HG02981 (cell line): Measurements from ENCODE around the gene ANO6.

ENCODE experiments used
- ATAC-seq: cut with Tn5 transposase; IDR thresholded peaks from one replicate; pipeline ENCODE4 v1.9.1; 2021; ENCODE audit warnings: mild to moderate bottlenecking, moderate library complexity; ENCODE audit not compliant: unreplicated experiment

ANO6 gene

DNA sequence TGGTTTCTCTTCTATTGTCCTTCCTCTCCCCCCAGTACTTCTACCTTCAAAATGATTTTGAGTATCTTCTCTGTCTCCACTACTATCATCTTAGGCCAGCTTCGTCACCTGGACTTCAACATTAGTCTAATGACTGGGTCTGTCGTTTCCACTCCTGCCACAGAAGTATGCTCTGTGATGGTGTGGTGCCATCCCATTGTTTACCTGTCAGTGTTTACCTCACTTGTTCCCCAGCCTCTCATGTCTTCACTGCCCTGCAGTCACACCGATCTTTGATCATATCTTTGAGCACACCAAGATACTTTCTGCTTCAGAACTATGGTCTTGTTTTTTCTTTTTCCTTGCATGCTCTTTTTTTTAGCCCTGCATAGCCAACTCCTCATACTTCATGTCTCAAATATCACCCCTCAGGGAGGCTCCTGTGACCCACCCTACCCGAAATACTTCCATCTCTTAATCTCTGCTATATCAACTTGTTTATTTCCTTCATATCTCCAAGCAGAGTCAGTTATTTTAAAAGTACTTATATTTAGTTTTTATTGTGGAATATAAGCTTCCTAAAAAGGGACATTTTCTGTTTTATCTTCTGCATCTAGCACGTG, 60.4 kb downstream of the ANO6 start:
- no peak for ATAC-seq

DNA sequence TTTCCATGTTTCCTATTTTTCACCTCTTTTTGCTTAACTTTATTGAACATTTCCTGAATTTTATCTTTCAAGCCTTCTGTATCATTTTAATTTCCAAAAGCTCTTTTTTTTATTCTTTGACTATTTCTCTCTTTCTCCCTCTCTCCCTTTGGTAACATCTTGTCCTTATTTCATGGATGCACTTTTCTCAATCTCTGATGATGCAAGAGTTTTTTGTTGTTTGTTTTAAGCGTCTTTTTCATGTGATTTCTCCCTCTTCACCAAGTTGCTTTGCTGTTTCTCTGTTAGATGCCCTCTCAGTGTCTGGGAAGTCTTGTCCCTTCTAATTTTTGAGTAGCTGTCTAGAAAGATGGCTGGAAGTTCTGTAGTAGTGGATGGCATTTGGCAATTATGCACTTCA, 62.6 kb downstream of the ANO6 start:
- no peak for ATAC-seq

- no peak for ATAC-seq
These were observed 64.3 kb downstream of the ANO6 start for GRCh38 chr12:45279931-45280830.

DNA sequence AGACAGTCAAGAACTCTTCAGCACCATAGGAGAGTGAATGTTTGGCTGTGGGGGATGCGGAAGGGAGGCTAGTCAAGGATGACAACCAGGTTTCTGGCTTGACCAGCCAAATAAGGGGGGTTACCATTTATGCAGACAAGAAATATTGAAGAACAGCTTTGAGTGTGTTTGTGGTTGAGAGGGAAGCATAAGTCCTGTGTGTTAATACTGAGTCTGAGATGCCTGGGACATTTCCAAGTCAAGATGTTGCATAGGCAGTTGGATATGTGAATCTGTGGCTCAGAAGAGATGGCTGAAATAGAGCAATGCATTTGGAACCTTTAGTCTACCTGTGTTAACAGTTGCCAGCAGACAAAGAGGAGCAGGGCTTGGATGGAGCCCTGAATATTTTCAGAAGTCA, 66.1 kb downstream of the ANO6 start:
- ATAC-seq, result no peak

DNA sequence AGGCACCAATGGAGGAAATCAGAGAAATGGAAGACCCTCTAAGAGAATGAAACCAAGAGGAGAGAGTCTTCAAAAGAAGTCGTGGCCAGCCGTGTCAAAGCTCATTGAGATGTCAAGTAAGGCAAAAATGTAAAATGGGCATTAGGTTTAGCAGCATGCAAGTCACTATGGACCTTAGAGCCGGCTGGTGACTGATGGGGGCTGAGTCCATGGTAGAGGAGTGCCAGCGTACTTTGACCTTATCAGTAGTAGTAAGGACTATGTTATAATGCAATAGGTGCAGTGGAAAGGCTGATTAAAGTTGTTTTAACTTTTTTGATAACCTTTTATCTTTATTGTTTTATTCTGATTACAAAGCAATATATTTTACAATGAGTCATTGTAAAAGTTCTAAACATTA, 66.5 kb downstream of the ANO6 start:
- ATAC-seq, result no peak

DNA sequence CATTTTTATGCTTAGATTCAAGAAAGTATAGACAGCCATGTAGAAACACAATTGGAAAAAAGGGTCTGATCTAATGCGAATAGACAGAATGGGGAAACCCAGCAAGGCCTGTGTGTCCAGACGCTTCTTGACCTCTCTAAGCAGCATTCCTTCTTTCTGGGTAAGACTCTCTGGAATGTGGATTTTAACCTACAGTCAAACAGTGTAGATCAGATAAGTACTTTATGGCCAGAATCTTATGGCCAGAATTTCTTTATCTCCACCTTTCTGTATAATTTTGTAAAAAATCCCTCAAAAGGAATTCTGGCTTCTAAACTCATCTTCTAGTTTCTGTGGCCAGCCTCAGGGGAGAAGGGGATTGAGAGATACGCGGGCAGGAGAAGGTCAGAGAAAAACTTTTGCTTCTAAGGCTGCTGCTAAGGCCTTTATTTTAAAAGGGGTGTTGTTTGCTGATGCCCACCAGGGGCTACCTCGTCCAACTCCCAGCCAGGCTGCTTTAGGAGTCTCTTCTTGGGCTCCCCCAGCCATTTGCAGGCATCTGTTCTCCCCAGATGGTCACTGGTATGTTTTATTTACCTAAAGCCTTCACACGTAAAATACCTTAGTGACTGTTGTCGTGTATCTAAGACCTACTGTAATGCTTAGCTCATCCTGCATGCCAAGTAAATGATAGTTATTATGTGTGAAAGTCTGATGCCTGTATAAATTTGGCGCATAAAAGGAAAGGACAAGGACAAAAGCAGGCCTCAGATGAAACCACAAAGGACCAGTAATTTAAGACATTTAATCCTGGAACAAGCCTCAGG, 68.4 kb downstream of the ANO6 start:
- ATAC-seq, result no peak

DNA sequence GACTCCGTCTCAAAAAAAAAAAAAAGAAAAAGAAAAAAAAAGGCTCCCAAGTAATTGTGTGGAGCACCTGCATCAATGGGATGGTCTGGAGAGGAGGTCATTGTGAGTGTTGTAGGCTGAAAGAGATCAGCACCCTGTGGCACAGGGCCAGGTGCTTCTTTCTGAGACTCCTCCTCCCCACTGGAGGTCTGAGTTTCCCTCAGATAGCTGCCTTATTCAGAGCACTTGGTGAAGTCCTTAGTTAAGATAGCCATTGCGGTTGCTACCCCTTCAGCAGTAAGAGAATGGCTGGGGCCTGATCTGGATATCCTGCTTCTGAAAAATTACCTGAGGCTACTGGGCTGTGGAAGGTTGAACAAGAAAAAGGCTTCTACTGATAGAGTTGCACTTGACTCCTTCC, 69.8 kb downstream of the ANO6 start:
- no peak for ATAC-seq

DNA sequence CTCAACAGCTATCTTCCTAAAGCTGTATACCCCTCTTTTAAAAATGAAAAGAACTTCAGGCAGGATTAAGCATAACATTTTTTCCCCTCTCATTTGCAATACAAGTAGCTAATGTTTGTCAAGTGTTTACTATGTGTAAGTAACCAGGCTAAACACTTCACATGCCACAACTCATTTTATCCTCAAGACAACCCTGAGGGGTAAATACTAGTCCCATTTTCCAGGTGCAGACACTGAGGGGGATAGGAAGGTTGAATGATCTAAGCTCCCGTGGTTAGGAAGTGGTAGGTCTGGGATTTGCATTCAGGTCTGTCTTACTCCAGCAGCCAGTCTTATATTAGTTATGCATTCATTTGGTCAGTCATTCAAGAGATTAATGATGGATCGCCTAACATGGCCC, 70.7 kb downstream of the ANO6 start:
- ATAC-seq, result no peak

DNA sequence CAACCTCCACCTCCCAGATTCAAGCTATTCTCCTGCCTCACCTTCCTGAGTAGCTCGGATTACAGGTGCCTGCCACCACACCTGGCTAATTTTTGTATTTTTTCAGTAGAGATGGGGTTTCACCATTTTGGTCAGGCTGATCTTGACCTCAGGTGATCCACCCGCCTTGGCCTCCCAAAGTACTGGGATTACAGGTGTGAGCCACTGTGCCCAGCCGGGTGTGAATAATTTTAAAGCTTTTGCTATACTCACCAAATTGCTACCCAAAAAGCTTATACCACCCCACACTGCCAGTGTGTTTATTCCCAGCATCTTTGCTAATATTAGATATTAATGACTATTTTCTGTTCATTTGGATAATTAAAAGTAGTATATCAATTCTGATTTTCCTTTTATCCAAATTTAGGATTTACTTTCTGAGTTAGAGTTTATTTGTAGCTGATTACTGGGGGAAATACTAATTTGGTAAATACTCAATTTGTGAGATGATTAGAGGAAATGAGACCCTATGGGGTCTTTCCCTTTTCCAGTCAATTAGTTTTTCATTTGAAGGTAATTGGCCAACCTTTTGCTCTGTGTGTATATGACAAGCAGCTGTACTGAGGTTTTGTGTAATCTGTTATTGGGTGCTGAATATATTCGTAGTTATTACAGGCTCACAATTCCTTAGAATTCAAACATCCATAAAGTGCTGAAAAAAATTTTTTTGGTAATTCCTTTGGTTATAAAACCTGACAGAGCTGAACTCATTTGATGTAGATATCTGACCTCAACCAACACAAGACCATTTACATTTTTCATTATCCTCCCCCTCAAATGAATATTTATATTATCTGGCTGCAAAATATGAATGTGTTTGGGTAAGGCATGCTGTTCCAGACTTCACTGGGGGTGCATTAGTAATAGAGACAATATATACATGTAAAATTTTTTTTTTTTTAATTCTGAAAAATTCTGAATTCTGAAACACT, 73.6 kb downstream of the ANO6 start:
- ATAC-seq, result no peak

GRCh38 chr12:45290216-45290605, 74.3 kb downstream of the ANO6 start:
- ATAC-seq, result no peak

- ATAC-seq, result no peak
These were observed 75.6 kb downstream of the ANO6 start for GRCh38 chr12:45291518-45291917.

DNA sequence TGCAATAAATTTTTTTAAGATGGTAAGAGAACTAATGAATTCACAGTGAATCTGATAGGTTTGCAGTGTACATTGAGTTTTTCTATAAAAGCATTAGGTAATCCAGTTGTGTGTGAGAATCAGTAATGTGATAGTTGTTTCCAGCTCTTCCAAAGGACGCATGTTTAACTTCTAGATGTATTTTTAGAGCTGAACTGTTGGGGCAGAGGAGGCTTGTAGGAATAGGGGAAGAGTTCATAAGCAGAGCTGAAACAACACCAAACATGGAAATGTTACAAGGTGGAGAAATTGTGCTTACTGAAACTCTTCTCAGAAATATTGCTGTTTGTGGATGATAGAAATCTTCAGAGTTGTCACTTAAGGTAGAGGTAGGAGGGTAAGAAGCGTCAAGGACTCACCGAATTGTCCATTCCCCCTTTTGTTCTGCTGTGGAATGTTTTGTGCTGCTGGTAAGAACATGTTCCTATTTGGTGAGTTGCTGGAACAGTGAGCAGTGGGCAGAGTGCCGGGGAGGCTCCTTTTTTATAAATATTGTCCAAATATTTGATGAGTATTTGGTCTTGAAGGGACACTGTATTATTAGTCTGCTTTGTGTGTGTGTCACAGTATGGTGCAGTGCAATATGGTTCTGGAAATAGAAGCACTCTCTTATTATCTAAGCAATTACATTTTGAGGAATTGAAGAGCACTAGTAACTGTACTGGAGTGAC, 76.7 kb downstream of the ANO6 start:
- ATAC-seq, result no peak

DNA sequence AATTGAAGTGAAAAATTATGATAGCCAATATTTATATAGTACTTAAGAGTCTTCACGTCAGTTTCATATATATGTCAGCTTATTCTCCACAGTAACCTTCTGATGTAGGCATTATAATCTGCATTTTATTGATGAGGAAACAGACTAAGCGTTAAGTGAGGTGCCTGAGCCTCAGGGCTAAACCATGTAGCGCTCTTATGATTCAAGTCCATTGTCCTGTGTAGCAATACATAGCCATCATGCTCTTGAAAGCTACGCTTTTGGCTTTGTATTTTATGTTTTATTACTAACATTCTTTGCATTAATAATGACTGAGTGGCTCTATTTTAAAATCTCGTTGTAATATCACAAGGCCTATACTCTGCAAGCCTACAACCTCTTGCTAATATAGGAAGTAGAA, 79.0 kb downstream of the ANO6 start:
- no peak for ATAC-seq

- ATAC-seq, result no peak
These were observed 80.2 kb downstream of the ANO6 start for GRCh38 chr12:45296046-45296586.

DNA sequence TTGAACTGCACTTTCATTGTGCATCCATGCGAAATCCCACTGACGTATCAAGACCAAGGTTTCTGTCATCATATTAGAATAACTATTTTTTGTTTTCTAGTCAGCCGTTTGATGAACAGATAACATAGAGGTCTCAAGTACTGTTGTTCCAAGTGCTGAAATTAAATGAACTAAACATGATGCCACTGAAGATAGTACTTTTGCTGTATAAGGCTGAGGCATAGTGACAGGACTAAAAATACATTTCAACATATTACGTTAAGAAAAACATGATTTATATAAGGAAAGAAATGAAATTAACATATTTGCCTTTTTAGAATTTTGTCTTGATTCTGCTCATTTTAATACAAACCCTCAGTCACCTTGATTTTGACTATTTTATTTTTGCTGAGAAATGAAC, 82.2 kb downstream of the ANO6 start:
- no peak for ATAC-seq

DNA sequence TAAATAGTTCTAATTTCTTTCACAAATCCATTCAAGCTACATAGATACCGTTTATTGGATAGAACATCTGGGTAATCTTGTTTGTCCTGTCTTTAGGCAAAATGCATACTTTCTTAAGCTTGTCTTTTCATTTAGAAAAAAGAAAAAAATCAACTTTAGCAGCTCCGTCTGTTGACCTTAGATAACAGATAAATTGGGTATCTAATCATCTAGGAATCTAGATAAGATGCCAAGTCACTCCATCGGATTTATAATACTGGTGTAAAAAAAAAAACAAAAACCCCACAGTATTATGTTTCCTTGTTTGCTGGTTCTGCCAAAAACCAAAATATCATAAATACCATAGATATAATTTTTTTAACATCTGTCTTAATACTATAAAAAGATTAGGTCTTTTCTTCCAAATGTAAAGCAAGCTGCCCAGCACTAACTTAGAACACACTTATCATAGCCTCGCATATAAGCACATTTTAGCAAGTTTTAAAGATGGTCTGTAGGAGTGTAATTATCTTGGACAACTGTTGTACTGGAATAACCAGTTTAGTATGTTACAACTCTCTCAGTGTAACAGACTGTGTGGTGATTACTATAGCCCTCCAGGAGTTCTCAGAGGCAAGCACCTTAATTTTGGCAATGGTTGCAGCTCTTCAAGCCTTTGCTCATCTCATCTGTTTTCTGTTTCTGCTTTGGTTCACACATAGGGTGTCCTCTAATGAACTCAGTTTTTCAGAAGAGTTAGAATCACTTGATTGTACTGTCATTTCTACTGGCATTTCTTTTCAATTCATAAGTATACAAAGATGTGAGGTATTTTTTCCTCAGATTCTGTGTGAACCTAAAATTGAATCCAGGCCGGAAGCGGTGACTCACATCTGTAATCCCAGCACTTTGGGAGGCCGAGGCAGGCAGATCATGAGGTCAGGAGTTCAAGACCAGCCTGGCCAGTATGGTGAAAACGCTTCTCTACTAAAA, 83.1 kb downstream of the ANO6 start:
- no peak for ATAC-seq

DNA sequence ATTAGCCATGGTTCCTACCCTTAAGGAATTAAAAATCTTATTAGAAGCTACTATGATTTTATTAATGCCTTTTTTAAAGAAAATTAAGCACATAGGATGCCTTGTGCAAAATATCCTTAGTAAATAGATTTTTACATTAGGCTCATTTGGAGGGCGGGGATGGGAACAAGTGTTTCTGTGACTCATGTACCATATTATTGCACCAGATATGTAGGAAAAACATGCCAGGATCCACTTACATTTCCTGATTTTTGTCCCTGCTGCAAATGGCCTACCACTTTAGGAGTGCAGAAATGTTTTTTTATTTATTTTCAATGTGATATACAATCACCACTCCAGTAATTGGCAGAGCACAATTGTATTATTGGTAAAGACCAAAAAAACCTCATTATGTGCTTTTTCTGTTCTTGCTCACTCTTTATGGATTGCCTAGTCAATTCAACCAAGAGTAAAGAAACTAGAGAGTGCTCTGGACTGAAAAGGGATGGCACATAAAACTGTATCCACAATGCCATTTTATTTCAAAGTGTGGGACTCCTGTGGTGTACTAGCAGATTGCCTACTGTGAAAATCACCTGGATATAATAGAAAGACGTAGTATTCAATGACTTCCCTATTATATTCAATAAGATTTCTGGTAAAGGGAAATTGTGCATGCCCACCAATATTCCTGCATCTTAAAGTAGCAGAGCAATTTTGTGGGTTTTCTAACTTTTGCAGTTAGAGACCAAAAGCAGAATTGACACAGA, 86.9 kb downstream of the ANO6 start:
- no peak for ATAC-seq

GRCh38 chr12:45303945-45304344, 88.0 kb downstream of the ANO6 start:
- ATAC-seq, result no peak
